DOHH2 (cell line): ENCODE results near the gene FOXRED2.

Experiments
- CTCF ChIP-seq: fragments of 200-600 bp; sonication (generic); IDR thresholded peaks from one replicate; pipeline ENCODE4 v1.5.1; 2014; ENCODE audit warnings: antibody characterized with exemption, mild to moderate bottlenecking, low read depth, low read length; ENCODE audit not compliant: poor library complexity, severe bottlenecking
- EZH2phosphoT487 ChIP-seq: fragments of 200-600 bp; sonication (generic); IDR thresholded peaks from 2 replicates; pipeline ENCODE4 v1.6.1; 2017; ENCODE audit warnings: borderline replicate concordance, mild to moderate bottlenecking, antibody characterized with exemption, low read length, moderate library complexity, mixed read lengths

GRCh38 chr22:36453855-36454378, 52.9 kb downstream of the FOXRED2 start:
- no peak for TF ChIP-seq CTCF
- no peak for TF ChIP-seq EZH2phosphoT487
